ENCODE data around the gene CAPNS1.
A peak's percentile ranks its signal among the peaks of the same experiment; 100 is the strongest.

CAPNS1 gene

DNA sequence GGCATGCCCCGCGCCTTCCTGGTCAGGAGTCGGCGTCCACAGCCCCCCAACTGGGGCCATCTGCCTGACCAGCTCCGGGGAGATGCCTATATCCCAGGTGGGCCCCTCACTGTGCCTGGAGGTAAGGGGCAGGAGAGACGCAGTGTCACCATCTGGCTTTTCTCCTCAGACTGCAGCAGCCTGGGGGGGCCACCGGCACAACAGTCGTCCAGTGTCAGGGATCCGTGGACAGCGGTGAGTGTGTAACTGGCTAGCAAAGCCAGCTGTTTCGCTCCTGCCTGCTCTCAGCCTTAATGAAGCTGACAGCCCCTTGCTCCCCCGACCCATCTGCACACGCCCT is 28.7 kb upstream of the CAPNS1 start:
- TF ChIP-seq, protein P1, sequence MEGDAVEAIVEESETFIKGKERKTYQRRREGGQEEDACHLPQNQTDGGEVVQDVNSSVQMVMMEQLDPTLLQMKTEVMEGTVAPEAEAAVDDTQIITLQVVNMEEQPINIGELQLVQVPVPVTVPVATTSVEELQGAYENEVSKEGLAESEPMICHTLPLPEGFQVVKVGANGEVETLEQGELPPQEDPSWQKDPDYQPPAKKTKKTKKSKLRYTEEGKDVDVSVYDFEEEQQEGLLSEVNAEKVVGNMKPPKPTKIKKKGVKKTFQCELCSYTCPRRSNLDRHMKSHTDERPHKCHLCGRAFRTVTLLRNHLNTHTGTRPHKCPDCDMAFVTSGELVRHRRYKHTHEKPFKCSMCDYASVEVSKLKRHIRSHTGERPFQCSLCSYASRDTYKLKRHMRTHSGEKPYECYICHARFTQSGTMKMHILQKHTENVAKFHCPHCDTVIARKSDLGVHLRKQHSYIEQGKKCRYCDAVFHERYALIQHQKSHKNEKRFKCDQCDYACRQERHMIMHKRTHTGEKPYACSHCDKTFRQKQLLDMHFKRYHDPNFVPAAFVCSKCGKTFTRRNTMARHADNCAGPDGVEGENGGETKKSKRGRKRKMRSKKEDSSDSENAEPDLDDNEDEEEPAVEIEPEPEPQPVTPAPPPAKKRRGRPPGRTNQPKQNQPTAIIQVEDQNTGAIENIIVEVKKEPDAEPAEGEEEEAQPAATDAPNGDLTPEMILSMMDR (IDR thresholded peaks at IDR 0.05; ENCODE audit: low read depth, low read length, missing control alignments): no peak
- H3K27me3 ChIP-seq (replicated peaks): no peaks in the 10 kb centered on the region
- in situ Hi-C loops (cut with HindIII; ENCODE audit: low pct_ligation_motif_present, low sequenced_read_pairs): no loop called here
- H3K27ac ChIP-seq: no peak overlapping the region
- no peak overlapping the region for H3K4me3 ChIP-seq (ENCODE audit: low read depth, low read length)
- DNase-seq: no peak
- H3K36me3 ChIP-seq (replicated peaks): no peaks in the 10 kb centered on the region

DNA sequence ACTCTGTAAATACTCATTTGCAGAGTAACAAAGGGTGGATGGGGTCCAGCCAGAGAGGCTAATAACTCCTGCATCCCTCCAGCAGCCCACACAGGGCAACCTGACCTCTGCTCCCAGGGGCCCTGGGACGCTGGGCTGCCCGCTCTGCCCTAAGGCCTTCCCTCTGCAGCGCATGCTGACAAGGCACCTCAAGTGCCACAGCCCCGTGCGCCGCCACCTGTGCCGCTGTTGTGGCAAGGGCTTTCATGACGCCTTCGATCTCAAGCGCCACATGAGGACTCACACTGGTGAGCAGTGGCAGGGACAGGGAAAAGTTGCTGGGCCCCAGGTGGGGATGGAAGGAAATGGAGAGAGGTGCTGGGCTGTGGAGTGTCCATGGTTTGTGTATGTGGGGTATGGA is 27.2 kb upstream of the CAPNS1 start:
- no peak overlapping the region for H3K4me3 ChIP-seq (ENCODE audit: low read depth, low read length)
- H3K27me3 ChIP-seq (replicated peaks): no peaks in the 10 kb centered on the region
- no peak overlapping the region for H3K27ac ChIP-seq
- in situ Hi-C loops (cut with HindIII; ENCODE audit: low pct_ligation_motif_present, low sequenced_read_pairs): no loop called here
- H3K36me3 ChIP-seq (replicated peaks): no peaks in the 10 kb centered on the region
- DNase-seq: no peak
- TF ChIP-seq, protein P1 (IDR thresholded peaks at IDR 0.05; ENCODE audit: low read depth, low read length, missing control alignments): no peak

DNA sequence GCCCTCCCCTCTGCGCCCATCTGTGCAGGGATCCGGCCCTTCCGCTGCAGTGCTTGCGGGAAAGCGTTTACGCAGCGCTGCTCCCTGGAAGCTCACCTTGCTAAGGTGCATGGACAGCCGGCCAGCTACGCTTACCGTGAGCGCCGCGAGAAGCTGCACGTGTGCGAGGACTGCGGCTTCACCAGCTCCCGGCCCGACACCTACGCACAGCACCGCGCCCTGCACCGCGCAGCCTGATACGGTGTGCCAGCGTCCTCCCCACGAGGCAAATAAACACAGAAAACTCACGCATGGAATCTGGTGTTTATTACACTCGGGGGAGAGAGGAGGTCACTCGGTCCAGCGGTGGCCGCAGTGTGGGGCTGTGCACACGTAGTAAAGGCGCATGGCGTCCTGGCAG is 26.4 kb upstream of the CAPNS1 start:
- in situ Hi-C loops (cut with HindIII; ENCODE audit: low pct_ligation_motif_present, low sequenced_read_pairs): no loop called here
- no peak for DNase-seq
- TF ChIP-seq, protein P1 (IDR thresholded peaks at IDR 0.05; ENCODE audit: low read depth, low read length, missing control alignments): no peak
- Histone ChIP-seq H3K4me3 (ENCODE audit: low read depth, low read length) (peak overlapping the region; percentile 80), H3K27me3 (replicated peaks) (no peaks in the 10 kb centered on the region), H3K27ac (no peak overlapping the region), H3K36me3 (replicated peaks) (peaks cover 5% of the 10 kb centered on the region)

- in situ Hi-C loops (cut with HindIII; ENCODE audit: low pct_ligation_motif_present, low sequenced_read_pairs): no loop called here
- Histone ChIP-seq H3K27me3 (replicated peaks) (no peaks in the 10 kb centered on the region), H3K27ac (peak overlapping the region; percentile 46), H3K36me3 (replicated peaks) (peaks cover 5% of the 10 kb centered on the region), H3K4me3 (ENCODE audit: low read depth, low read length) (peak overlapping the region; percentile 80)
- TF ChIP-seq, protein P1 (IDR thresholded peaks at IDR 0.05; ENCODE audit: low read depth, low read length, missing control alignments): peak; percentile 33
- peak; percentile 15 for DNase-seq
Observed at GRCh38 chr19:36113894-36114720, 25.8 kb upstream of the CAPNS1 start.

DNA sequence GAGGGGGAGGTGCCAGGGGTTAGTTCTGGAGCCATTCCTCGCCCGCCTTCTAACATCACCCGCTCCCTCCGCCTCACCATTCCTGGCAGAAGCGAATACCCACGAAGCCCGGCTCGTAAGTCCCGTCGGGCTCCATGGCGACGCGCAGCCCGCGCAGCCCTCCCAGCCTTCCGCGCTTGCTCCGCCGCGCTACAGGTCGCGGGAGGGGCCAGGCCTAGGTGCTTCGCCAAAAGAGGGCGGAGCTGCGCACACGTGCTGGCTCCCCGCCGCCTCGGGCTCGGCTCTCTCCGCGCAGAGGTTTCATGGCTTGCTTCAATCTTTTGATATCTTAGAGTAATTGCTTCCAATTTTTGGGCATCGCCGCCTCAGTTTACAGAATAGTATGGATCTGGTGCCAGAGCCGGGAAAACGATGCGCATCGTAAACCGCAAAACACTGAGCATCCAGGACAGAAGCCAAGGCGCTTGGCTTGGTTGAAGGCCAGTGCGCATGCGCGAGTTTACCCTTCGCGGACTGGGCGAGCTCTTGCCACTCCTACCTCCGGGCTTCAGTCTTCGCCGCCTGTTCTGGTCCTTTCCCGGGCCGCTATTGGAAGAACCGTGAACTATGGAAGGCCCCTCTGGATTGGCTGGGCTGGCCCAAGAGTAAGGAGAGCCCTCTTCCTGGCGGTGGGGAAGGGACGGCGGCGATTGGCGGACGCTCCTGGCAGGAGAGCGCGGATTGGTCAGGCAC is 25.0 kb upstream of the CAPNS1 start, which contains the start of gene POLR2I:
POLR2I (minus strand) TSS at position 155 of the 732 bp plus-strand sequence; CDS start at position 136, 19 bp downstream.
- Histone ChIP-seq H3K4me3 (ENCODE audit: low read depth, low read length) (peak within 1 kb of the TSS; percentile 80), H3K36me3 (replicated peaks) (peaks cover 8% of the 10 kb centered on the region), H3K27ac (peak within 1 kb of the TSS; percentile 46), H3K27me3 (replicated peaks) (no peaks in the 10 kb centered on the region)
- TF ChIP-seq, protein P1 (IDR thresholded peaks at IDR 0.05; ENCODE audit: low read depth, low read length, missing control alignments): no peak
- DNase-seq: peak; percentile 100
- in situ Hi-C loops (cut with HindIII; ENCODE audit: low pct_ligation_motif_present, low sequenced_read_pairs): no loop called here

Measured in brain microvascular endothelial cell (primary cell).